Neural cell (in vitro differentiated cells): ENCODE measurements around the gene TMC3. TPM values are rescaled to one million over a fixed set of nuclear protein-coding genes. Genes with fewer than 3 reads are reported as not detected.

ENCODE experiments used
- H2AFZ ChIP-seq: fragments of 200-600, 300-800 bp; sonication (generic), shearing (Covaris generic); 2 replicates; pipeline ENCODE4 v1.6.0; 2014; ENCODE audit warnings: low read depth, mild to moderate bottlenecking, antibody characterized with exemption, low read length, moderate library complexity
- H3F3A ChIP-seq: fragments of 200-600 bp; shearing (Covaris generic); 2 replicates; pipeline ENCODE4 v1.6.1; 2016; ENCODE audit warnings: mild to moderate bottlenecking, moderate library complexity, mixed read lengths, antibody characterized with exemption, low read length; ENCODE audit not compliant: insufficient read depth, poor library complexity, severe bottlenecking
- H3K27ac ChIP-seq: fragments of 200-600, 300-800 bp; sonication (generic), shearing (Covaris generic); 2 replicates; pipeline ENCODE4 v1.5.1; 2014; ENCODE audit warnings: mild to moderate bottlenecking, low read length, moderate library complexity
- H3K27me3 ChIP-seq: fragments of 300-800, 200-600 bp; sonication (generic), shearing (Covaris generic); 2 replicates; pipeline ENCODE4 v1.6.0; 2014; ENCODE audit warnings: mild to moderate bottlenecking, low read depth, low read length, moderate library complexity; ENCODE audit not compliant: insufficient read depth
- H3K36me3 ChIP-seq: fragments of 300-800, 200-600 bp; sonication (generic), shearing (Covaris generic); 2 replicates; pipeline ENCODE4 v1.5.1; 2014; ENCODE audit warnings: mild to moderate bottlenecking, antibody characterized with exemption, low read length, moderate library complexity; ENCODE audit not compliant: insufficient read depth
- H3K4me2 ChIP-seq: fragments of 300-800, 200-600 bp; sonication (generic), shearing (Covaris generic); 2 replicates; pipeline ENCODE4 v1.6.0; 2014; ENCODE audit warnings: mild to moderate bottlenecking, low read length
- H3K4me3 ChIP-seq: fragments of 300-800, 200-600 bp; sonication (generic), shearing (Covaris generic); 2 replicates; pipeline ENCODE4 v1.5.1; 2014; ENCODE audit warnings: mild to moderate bottlenecking, low read length, moderate library complexity
- H3K79me2 ChIP-seq: fragments of 200-600 bp; shearing (Covaris generic); replicated peaks from 2 replicates; pipeline ENCODE4 v1.6.0; 2014; ENCODE audit warnings: mild to moderate bottlenecking, low read length, moderate library complexity; ENCODE audit not compliant: insufficient read depth
- H3K9ac ChIP-seq: fragments of 300-800, 200-600 bp; sonication (generic), shearing (Covaris generic); 2 replicates; pipeline ENCODE4 v1.6.1; 2016; ENCODE audit warnings: mild to moderate bottlenecking, low read length, mixed read lengths
- H3K9me2 ChIP-seq: fragments of 200-600 bp; shearing (Covaris generic); 2 replicates; pipeline ENCODE4 v1.6.1; 2016; ENCODE audit warnings: mild to moderate bottlenecking, low read length, mixed read lengths; ENCODE audit not compliant: insufficient read depth
- H3K9me3 ChIP-seq: fragments of 200-600, 300-800 bp; sonication (generic), shearing (Covaris generic); 2 replicates; pipeline ENCODE4 v1.6.1; 2016; ENCODE audit warnings: mild to moderate bottlenecking, mixed run types, low read length, moderate library complexity, mixed read lengths
- H4K20me1 ChIP-seq: fragments of 200-600 bp; shearing (Covaris generic); 2 replicates; pipeline ENCODE4 v1.6.1; 2016; ENCODE audit warnings: mild to moderate bottlenecking, mixed run types; ENCODE audit not compliant: insufficient read depth
- EP300 ChIP-seq: fragments of 450-650 bp; conservative IDR thresholded peaks from 2 replicates; pipeline ENCODE4 v1.6.1; 2014; ENCODE audit warnings: antibody characterized with exemption, mild to moderate bottlenecking, moderate library complexity; ENCODE audit not compliant: poor library complexity, severe bottlenecking
- EZH2 ChIP-seq: fragments of 200-600, 300-800 bp; shearing (Covaris generic), sonication (generic); IDR thresholded peaks from 2 replicates; pipeline ENCODE4 v1.6.1; 2014; ENCODE audit warnings: antibody characterized with exemption, low read length, borderline replicate concordance, mild to moderate bottlenecking; ENCODE audit not compliant: insufficient read depth, poor library complexity, severe bottlenecking
- MXI1 ChIP-seq: fragments of 450-650 bp; conservative IDR thresholded peaks from 2 replicates; pipeline ENCODE4 v1.6.1; 2014; ENCODE audit warnings: antibody characterized with exemption, mild to moderate bottlenecking; ENCODE audit not compliant: poor library complexity, severe bottlenecking
- POLR2AphosphoS5 ChIP-seq: IDR thresholded peaks from 2 replicates; pipeline ENCODE4 v1.6.1; 2012
- RAD21 ChIP-seq: fragments of 450-650 bp; conservative IDR thresholded peaks from 2 replicates; pipeline ENCODE4 v1.6.1; 2014; ENCODE audit warnings: antibody characterized with exemption, mild to moderate bottlenecking, moderate library complexity
- SMC3 ChIP-seq: fragments of 450-650 bp; conservative IDR thresholded peaks from 2 replicates; pipeline ENCODE4 v1.6.1; 2014; ENCODE audit warnings: antibody characterized with exemption, mild to moderate bottlenecking, moderate library complexity; ENCODE audit not compliant: poor library complexity
- TAF1 ChIP-seq: IDR thresholded peaks from 2 replicates; pipeline ENCODE4 v1.6.1; 2012; ENCODE audit warnings: low read depth
- polyA plus RNA-seq: library from polyadenylated mRNA; depleted of rRNA; stranded (reverse); fragments of >200 nt; gene quantifications from 2 replicates; pipeline ENCODE4 v1.2.3, GENCODE V29; 2014
- TF ChIP-seq, protein P1 (sequence below): IDR thresholded peaks from 2 replicates; pipeline ENCODE4 v1.6.1; 2012; ENCODE audit warnings: borderline replicate concordance
- TF ChIP-seq, protein P2 (sequence below): fragments of 450-650 bp; IDR thresholded peaks from 2 replicates; pipeline ENCODE4 v1.5.1; 2014; ENCODE audit warnings: antibody characterized with exemption, mild to moderate bottlenecking, moderate library complexity; ENCODE audit not compliant: poor library complexity, severe bottlenecking

TMC3 gene
- polyA plus RNA-seq, 1 donor from 2014 or later: not detected

DNA sequence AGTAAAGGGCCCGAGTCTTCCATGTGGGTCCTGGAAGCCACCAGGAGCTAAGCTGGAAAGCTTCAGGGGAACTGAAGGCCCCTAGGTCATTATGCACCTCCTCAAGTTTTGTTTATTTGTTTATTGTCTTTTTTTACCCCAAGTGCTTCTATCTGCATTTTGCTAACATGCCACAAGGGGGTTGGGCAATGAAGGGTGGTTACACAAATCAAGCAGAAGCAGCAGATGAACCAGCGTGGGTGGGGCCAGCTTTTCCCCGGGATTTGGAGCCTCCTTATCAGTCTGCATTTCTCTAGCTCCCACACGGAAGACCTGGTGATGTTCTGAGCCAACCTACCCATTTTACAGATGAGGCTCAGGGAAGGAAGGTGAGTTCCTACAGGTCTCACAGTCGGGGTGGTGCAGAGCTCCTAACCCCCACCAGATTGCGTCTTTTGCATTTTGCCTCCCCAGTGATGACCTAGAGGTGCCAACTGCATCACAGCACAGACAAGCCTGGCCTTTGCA, 16.8 kb downstream of the TMC3 start:
- Histone ChIP-seq H3K4me3 (no peak overlapping the region), H2AFZ (no peak overlapping the region), H3K4me2 (no peak overlapping the region), H3K79me2 (no peaks in the 10 kb centered on the region), H4K20me1 (no peaks in the 10 kb centered on the region), H3K27ac (no peak overlapping the region), H3F3A (no peaks in the 10 kb centered on the region), H3K9ac (no peak overlapping the region), H3K27me3 (no peaks in the 10 kb centered on the region), H3K9me2 (no peaks in the 10 kb centered on the region), H3K9me3 (no peaks in the 10 kb centered on the region), H3K36me3 (no peaks in the 10 kb centered on the region)
- TF ChIP-seq MXI1 (no peak), TAF1 (no peak), EZH2 (no peak), RAD21 (no peak), SMC3 (no peak), POLR2AphosphoS5 (no peak), EP300 (no peak)
- TF ChIP-seq, protein P1, sequence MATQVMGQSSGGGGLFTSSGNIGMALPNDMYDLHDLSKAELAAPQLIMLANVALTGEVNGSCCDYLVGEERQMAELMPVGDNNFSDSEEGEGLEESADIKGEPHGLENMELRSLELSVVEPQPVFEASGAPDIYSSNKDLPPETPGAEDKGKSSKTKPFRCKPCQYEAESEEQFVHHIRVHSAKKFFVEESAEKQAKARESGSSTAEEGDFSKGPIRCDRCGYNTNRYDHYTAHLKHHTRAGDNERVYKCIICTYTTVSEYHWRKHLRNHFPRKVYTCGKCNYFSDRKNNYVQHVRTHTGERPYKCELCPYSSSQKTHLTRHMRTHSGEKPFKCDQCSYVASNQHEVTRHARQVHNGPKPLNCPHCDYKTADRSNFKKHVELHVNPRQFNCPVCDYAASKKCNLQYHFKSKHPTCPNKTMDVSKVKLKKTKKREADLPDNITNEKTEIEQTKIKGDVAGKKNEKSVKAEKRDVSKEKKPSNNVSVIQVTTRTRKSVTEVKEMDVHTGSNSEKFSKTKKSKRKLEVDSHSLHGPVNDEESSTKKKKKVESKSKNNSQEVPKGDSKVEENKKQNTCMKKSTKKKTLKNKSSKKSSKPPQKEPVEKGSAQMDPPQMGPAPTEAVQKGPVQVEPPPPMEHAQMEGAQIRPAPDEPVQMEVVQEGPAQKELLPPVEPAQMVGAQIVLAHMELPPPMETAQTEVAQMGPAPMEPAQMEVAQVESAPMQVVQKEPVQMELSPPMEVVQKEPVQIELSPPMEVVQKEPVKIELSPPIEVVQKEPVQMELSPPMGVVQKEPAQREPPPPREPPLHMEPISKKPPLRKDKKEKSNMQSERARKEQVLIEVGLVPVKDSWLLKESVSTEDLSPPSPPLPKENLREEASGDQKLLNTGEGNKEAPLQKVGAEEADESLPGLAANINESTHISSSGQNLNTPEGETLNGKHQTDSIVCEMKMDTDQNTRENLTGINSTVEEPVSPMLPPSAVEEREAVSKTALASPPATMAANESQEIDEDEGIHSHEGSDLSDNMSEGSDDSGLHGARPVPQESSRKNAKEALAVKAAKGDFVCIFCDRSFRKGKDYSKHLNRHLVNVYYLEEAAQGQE: no peak
- TF ChIP-seq, protein P2, sequence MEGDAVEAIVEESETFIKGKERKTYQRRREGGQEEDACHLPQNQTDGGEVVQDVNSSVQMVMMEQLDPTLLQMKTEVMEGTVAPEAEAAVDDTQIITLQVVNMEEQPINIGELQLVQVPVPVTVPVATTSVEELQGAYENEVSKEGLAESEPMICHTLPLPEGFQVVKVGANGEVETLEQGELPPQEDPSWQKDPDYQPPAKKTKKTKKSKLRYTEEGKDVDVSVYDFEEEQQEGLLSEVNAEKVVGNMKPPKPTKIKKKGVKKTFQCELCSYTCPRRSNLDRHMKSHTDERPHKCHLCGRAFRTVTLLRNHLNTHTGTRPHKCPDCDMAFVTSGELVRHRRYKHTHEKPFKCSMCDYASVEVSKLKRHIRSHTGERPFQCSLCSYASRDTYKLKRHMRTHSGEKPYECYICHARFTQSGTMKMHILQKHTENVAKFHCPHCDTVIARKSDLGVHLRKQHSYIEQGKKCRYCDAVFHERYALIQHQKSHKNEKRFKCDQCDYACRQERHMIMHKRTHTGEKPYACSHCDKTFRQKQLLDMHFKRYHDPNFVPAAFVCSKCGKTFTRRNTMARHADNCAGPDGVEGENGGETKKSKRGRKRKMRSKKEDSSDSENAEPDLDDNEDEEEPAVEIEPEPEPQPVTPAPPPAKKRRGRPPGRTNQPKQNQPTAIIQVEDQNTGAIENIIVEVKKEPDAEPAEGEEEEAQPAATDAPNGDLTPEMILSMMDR: no peak

DNA sequence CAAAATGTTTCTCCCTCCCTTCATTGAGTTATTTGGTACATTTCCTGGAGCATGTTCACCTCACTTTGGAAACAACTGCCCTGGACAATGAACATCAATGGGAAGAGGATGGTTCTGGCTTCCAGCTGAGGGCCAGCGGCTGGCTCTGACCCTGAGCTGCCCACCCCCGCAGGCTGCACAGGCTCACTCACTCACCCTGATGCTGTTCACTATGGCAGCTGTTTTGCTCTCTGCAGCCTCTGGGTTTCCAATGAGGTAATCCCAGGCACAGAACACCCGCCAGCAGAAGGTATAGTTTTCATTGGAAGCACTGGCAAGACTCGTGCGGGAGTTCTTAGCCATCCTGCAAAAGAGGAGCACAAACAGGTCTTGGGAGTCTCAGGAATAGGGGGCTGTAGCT, 17.8 kb downstream of the TMC3 start:
- no peak overlapping the region for H3K4me3 ChIP-seq
- no peaks in the 10 kb centered on the region for H3K27me3 ChIP-seq
- no peak overlapping the region for H3K9ac ChIP-seq
- no peaks in the 10 kb centered on the region for H3K9me3 ChIP-seq
- H3F3A ChIP-seq: no peaks in the 10 kb centered on the region
- H3K36me3 ChIP-seq: no peaks in the 10 kb centered on the region
- H3K79me2 ChIP-seq: no peaks in the 10 kb centered on the region
- no peak overlapping the region for H3K27ac ChIP-seq
- H2AFZ ChIP-seq: no peak overlapping the region
- H3K4me2 ChIP-seq: no peak overlapping the region
- no peaks in the 10 kb centered on the region for H3K9me2 ChIP-seq
- no peaks in the 10 kb centered on the region for H4K20me1 ChIP-seq
- no peak for TF ChIP-seq EZH2
- no peak for TF ChIP-seq MXI1
- TF ChIP-seq, protein P1: no peak
- no peak for TF ChIP-seq TAF1
- no peak for TF ChIP-seq SMC3
- TF ChIP-seq, protein P2: no peak
- TF ChIP-seq POLR2AphosphoS5: no peak
- TF ChIP-seq EP300: no peak
- no peak for TF ChIP-seq RAD21
